Lower leg skin (tissue), 4 donors: ENCODE results near the gene TNFAIP8. TPM values are rescaled to one million over a fixed set of nuclear protein-coding genes. Genes with fewer than 3 reads are reported as not detected.

Experiments
- DNase-seq, 2 donors: peaks; one replicate each; pipeline ENCODE4 v3.0.0-alpha.2; 2019; ENCODE audit warnings: low spot score in 2 of 2
- H3K4me3 ChIP-seq: fragments of 200-600 bp; sonication (generic); 2 replicates; pipeline ENCODE4 v1.5.1; 2017; ENCODE audit warnings: mild to moderate bottlenecking, low read depth; ENCODE audit not compliant: poor library complexity, severe bottlenecking
- CTCF ChIP-seq, 3 donors: fragments of 450-650 bp; IDR thresholded peaks; one replicate each; pipeline ENCODE4 v1.5.1; 2016; ENCODE audit warnings: antibody characterized with exemption in 3 of 3, mild to moderate bottlenecking in 3 of 3, moderate library complexity in 2 of 3
- POLR2A ChIP-seq, 2 donors: fragments of 450-650 bp; IDR thresholded peaks; one replicate each; pipeline ENCODE4 v1.6.1; 2016 to 2017; ENCODE audit warnings: antibody characterized with exemption in 2 of 2, mild to moderate bottlenecking in 1 of 2, moderate library complexity in 1 of 2
- WGBS, 2 donors: methylation state at CpG; one replicate each; pipeline ENCODE4 v1.1.5; 2018; 5-methylcytosine and 5-hydroxymethylcytosine counted together
- intact Hi-C: fragments of 100-400 bp; cut with DNase I; formaldehyde crosslinking; loops from one replicate; pipeline ENCODE4 v1.15.0; 2023; ENCODE audit warnings: low total_unique reads
- total RNA-seq, 4 donors: library from RNA; depleted of rRNA; stranded (reverse); fragments of >200 nt; gene quantifications; one replicate each; pipeline ENCODE4 v1.1.0, GENCODE V29; 2016

The TNFAIP8 gene
- total RNA-seq, 4 donors from 2014 or later: 52.0 to 61.2 (median 54.7) TPM

GRCh38 chr5:119373449-119373858 is 17.6 kb downstream of the TNFAIP8 start:
- DNase-seq: no peak
- intact Hi-C loops: no loop called here
- TF ChIP-seq CTCF (IDR thresholded peaks at IDR 0.05) (no peak), POLR2A (IDR thresholded peaks at IDR 0.05) (no peak)
- WGBS, 2 donors: 94 to 97% methylated on average over 4 of the region's 4 CpGs
- H3K4me3 ChIP-seq: no peak overlapping the region

GRCh38 chr5:119374901-119375300 is 19.1 kb downstream of the TNFAIP8 start:
- H3K4me3 ChIP-seq: no peak overlapping the region
- intact Hi-C loops: no loop called here
- TF ChIP-seq POLR2A (IDR thresholded peaks at IDR 0.05): no peak
- TF ChIP-seq CTCF (IDR thresholded peaks at IDR 0.05): no peak
- WGBS, 2 donors: 84 to 89% methylated on average over 2 of the region's 2 CpGs
- DNase-seq: no peak

- TF ChIP-seq POLR2A (IDR thresholded peaks at IDR 0.05) (no peak), CTCF (IDR thresholded peaks at IDR 0.05) (no peak)
- WGBS, 2 donors: 95 to 100% methylated on average over 1 of the region's 1 CpG
- H3K4me3 ChIP-seq: no peak overlapping the region
- no peak for DNase-seq
- intact Hi-C loops: no loop called here
Measured at GRCh38 chr5:119377066-119377465, 21.2 kb downstream of the TNFAIP8 start.

- TF ChIP-seq CTCF (IDR thresholded peaks at IDR 0.05) (no peak), POLR2A (IDR thresholded peaks at IDR 0.05) (no peak)
- 68 to 81% methylated on average over 3 of the region's 3 CpGs for WGBS, 2 donors
Measured at GRCh38 chr5:119378075-119378700, 22.4 kb downstream of the TNFAIP8 start.

GRCh38 chr5:119379096-119379495 is 23.3 kb downstream of the TNFAIP8 start:
- intact Hi-C loops: no loop called here
- no peak overlapping the region for H3K4me3 ChIP-seq
- DNase-seq: no peak
- TF ChIP-seq POLR2A (IDR thresholded peaks at IDR 0.05) (no peak), CTCF (IDR thresholded peaks at IDR 0.05) (no peak)
- 77 to 82% methylated on average over 2 of the region's 2 CpGs for WGBS, 2 donors

More at GRCh38 chr5:119378075-119378700, 22.4 kb downstream of the TNFAIP8 start:
- intact Hi-C loops: no loop called here
- no peak for DNase-seq
- no peak overlapping the region for H3K4me3 ChIP-seq
